Stimulated activated CD4-positive, alpha-beta T cell treated with anti-CD3 and anti-CD28 coated beads, TNF-alpha, amount 100 ng/mL, for 48 hours (primary cell): Measurements from ENCODE around the gene HEATR9.
"Not testable (repeated sequence)": the region's sequence is repeated elsewhere in the genome, so short reads cannot be mapped to it uniquely, and the experiment has no call there.

Source experiments
- DNase-seq, 3 donors: peaks; one replicate each; pipeline ENCODE4 v3.0.0-alpha.2; 2020; ENCODE audit warnings: low read depth in 3 of 3

HEATR9 gene, protein sequence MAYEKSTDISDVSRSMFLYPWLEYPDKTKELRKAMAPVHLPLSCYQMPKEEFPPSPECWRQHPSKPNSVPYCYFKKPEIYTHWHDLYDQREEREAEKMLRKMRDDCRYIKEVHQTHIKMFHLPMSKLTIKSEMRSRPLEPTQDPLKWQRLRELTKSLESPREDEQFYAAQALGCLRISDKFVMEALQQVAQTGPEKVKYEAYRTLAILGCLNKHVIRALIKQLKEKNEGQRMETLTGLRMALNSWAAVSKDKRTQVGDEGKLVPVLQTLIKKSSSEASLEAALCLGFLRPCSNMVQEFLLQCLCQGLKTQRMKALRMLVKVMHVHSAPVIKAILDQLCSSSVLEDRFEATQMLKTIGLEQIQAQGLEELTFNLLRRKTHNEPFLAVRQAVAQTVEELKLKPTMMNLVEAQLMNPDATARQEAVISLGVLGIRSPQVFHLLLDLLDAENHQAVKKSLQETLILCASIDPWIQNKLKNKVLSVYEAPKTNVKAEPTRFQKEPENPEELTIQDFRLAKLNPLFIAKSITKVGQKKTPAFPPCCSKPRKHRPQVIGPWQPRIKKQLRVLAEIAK

DNA sequence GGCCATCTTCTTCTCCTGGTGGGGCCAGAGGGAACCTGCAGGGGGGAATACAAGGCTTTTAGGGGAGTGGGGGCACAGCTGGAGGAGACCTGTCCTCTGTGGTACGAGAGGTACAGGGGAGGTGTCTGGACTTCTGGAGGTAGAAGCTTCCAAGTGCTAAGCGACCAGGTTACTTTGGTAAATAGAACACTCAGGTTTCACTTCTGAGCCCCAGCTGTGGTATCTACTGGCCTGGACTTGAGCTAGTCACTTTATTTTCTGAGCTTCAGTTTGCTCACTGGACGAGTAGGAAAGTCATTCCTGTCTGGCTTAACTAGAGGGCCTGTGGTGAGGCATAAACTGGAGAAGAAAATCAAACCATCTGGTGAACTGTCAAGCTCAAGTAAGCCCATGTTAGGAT is at the start of gene HEATR9:
Gene HEATR9, minus strand, starts transcription at position 155 of the 400 bp plus-strand sequence. Its CDS starts 149 bp downstream, at position 6.
- DNase-seq, result no peak

DNA sequence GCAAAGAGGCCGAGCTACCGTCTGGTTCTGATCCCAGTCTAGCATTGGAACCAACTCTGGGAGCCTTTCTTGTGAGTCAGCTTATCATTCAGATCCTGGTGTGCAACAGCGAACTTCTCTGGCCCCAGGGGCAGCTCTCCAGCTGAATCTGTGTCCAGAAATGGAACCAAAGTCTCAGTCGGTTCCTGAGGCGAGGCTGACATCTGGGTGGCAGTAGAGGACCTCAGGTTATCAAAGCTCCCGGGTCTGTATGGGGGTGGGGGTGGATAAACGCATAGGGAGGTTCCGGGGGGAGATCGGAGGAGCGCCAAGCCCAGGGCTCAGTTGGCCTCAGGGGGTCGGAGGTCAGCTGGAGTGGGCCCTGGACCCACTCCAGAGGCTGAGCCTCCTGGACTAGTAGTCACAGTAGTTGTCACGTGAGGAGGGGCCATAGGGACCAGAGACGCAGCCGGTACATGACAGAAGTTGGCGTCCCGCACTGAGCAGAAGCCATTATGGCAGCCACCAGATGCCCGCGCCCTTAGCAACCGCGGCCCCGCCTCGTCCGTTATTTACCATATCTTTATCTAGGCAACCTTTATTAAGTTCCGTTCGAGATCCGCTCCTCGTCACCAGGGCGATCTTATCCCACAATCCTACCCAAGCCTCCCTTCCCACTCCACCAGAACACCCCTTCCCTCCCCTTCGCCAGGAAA is 49.0 kb upstream of the HEATR9 start:
- DNase-seq, result no peak

DNA sequence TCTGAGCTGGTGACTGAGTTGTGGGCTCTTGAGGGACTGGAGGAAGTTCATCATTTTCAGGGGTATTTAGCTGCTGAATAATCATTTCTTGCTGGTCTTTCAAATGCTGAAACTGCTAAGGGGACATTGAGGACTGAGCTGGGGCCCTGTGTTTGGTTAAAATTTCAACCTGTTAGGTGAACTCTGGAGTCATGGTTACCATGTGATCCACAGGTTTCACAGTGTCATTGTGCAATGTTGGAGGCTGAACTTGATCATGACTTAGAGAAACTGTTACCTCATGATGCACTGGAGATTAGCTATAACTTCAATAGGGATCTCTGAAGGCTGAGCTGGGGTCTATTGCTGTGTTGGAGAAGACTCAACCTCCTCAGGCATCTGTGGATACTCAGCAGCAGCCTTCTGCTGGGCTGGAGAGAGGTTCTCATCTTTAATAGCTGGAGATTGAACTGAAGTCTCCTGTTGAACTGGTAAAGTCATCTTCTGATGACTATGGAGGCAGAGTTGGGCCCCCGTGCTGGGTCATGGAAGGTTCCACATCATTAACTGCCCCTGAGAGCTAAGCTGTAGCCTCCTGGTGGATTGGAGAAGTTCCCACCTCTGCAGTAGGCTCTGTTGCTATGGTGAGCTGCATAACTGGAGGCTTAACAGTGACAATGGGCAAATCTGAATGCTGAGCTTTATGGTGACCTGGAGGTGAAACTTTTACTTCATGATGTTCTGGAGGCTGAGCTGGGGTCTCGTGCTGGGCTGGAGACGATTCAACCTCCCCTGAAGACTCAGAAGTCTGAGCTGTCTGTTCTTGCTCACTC is 46.7 kb upstream of the HEATR9 start:
- DNase-seq, result no peak

DNA sequence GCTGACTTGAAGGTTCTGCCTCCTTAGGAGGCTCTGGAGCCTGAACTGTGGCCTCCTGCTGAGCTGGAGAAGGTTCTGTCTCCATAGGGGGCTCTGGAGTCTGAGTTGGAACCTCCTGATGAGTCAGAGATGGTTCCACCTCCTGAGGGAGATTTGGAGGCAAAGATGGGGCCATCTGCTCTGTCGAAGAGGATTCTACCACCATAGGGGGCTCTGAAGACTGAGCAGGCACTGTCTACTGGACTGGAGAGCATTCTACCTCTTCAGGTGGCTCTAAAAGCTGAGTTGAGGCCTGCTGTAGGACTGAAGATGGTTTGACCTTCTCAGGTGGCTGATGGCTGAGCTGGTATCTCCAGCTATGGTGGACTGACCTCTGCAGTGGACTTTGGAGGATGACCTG is 45.7 kb upstream of the HEATR9 start:
- no peak for DNase-seq

DNA sequence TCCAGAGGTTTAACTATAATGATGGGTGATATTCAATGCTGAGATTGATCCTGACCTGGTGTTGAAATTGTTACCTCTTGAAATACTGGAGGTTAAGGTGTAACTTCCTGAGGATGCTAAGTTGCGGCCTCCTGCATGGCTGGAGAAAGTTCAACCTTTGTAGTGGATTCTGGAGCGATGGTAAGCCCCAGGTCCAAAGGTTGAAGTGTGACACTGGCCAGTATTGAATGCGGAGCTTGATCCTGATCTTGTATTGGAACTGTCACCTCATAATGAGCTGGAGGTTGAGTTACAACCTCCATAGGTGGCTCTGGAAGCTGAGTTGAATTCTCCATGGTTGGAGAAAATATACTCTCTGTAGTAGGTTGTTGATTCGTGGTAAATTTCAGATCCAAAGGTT is 44.9 kb upstream of the HEATR9 start:
- DNase-seq, result no peak

DNA sequence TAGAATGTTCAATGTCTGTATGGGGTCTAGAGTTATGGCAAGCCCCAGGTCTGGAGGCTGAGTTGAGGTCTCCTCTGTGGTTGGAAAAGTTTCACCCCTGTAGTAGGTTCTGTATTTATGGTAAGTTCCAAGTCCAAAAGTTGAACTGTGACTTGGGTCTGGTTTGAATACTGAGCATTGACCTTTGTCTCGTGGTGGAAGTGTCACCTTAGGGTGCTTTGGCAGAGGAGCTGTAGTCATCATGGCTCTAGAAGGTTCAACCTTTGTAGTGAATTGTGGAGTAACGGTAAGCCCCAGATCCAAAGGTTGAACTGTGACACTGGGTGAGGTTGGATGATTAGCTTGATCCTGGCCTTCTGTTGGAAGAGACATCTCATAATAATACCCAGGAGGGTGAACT is 44.3 kb upstream of the HEATR9 start:
- DNase-seq, result no peak

DNA sequence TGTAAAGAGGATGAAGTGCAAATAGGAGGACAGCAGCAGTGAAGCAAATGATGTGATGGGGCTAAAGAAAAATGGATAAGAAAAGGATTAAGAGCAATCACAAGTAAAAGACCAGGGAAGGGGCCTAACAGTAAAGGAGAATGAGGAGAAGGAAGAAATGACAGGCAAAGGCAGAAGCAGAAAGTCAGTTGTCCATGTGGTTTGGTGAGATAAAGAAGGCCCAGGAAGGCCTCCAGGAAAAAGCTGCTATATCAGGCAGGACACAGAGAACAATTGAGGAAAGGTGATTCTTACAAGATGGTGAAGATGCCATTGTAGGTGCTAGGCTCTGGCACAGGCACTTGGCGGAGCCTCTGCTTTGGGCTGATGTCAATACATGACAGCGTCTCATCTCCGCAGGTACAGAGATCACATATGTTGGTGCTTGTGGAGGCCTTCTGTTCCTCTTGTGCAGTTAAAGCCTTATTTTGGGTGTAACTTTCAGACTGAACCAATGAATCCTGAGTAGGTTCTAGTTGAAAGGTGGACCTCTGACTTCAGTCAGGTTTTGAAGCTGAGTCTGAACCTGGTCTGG is 43.7 kb upstream of the HEATR9 start:
- no peak for DNase-seq

DNA sequence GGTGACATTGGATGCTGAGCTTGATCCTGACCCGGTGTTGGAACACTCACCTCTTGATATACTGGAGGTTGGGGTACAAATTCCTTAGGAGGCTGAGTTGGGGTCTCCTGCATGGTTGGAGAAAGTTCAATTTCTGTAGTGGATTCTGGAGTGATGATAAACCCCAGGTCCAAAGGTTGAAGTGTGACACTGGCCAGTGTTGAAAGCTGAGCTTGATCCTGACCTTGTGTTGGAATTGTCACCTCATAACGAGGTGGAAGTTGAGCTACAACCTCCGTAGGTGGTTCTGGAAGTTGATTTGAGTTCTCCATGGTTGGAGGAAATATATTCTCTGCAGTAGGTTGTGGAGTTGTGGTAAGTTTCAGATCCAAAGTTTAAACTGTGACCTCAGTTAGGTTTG is 40.7 kb upstream of the HEATR9 start:
- DNase-seq, result no peak

DNA sequence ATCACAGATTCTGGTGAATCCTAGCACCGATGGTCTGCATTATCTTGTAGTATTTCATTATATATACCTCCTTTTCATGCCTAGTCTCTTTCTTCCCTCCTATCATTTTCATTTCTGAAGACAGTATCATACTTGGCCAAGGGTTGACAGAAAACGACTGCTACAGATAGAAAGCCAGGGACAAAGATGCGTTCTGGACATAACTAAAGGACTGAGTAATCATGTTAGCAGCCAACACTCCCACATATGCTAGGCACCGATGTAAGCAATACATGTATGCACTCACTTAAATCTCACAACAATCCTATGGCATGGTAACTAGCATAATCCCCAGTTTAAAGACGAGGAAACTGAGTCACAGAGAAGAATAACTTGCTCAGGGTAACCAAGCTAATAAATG is 39.0 kb upstream of the HEATR9 start:
- no peak for DNase-seq

DNA sequence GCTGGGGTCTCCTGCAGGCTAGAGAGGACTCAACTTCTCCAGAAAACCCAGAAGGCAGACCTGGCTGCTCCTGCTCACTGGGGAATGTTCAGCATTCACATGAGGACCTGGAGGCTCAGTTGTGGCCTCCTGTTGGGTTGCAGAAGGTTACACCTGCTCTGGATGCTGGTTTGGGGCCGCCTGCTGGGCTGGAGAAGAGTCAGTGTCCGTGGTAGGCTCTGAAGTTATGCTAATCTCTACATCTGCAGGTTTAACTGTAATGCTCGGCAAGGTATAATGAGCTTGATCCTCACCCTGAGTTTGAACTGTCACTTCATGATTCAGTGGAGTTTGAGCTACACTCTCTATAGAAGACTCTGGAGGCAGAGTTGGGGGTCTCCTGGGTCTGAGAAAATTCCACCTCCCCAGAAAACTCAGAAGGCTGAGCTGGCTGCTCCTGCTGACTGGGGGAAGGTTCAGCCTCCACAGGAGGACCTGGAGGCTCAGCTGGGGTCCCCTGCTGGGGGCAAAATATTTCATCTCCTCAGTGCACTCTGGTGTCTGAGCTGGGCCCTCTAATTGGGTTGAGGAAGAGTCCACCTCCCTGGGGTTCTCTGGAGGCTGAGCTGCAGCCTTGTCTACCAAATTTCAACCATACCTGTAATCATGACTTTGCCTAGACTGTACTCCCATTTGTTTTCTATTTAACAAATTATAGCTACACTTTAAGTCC is 38.4 kb upstream of the HEATR9 start:
- DNase-seq, result no peak

DNA sequence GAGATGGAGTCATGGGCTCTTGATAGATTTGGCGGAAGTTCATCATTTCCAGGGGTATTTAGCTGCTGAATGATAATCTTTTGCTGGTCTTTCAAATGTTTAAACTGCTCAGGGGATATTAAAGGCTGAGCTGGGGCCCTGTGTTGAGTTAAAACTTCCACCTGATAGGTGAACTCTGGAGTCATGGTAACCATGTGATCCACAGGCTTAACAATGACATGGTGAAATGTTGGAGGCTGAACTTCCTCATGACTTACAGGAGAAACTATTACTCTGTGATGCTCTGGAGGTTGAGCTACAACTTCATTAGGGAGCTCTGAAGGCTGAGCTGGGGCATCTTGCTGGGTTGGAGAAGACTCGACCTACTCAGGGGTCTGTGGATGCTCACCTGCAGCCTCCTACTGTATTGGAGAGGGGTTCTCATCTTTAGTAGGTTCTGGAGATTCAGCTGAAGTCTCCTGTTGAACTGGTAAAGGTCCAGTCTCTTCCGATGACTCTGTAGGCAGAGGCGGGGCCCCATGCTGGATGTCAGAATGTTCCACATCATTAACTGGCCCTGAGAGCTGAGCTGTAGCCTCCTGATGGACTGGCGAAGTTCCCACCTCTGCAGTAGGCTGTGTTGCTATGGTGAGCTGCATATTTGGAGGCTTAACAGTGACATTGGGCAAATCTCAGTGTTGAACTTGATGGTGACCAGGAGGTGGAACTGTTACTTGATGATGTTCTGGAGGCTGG is 37.7 kb upstream of the HEATR9 start:
- no peak for DNase-seq

DNA sequence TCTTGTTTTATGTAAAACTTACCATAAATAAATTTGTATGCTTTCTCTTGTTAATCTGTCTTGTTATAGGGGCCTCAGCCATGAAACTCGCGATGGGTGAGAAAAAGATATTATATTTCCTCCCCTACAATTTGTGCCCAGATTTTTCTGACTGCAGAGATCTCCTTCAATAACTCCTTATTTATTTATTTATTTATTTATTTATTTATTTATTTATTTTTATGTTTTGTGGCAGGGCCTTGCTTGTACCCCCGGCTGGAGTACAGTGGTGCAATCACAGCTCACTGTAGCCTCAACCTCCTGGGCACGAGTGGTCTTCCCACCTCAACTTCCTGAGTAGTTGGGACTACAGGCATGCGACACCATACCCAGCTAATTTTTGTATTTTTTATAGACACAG is 34.8 kb upstream of the HEATR9 start:
- DNase-seq, result no peak

DNA sequence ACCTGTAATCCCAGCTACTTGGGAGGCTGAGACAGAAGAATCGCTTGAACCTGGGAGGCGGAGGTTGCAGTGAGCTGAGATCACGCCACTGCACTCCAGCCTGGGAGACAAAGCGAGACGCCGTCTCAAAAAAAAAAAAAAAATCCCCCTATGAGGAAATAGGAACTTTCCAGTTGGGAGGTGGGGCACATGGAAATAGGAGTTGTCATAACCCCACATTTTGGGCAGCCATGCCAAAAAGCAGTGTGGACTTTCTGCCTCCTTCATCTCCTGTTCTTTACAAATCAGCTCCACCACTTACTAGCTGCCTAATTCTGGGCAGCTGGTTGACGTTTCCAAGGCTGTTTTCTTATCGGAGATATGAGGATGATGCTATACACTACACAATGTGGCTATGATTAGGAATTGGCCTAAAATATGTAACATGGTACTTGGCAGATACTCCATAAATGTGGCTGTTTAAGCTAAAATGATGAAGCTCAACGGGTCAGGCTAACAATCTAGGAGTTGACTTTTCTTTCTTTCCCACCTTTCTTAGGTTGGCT is 33.0 kb upstream of the HEATR9 start:
- DNase-seq, result no peak

DNA sequence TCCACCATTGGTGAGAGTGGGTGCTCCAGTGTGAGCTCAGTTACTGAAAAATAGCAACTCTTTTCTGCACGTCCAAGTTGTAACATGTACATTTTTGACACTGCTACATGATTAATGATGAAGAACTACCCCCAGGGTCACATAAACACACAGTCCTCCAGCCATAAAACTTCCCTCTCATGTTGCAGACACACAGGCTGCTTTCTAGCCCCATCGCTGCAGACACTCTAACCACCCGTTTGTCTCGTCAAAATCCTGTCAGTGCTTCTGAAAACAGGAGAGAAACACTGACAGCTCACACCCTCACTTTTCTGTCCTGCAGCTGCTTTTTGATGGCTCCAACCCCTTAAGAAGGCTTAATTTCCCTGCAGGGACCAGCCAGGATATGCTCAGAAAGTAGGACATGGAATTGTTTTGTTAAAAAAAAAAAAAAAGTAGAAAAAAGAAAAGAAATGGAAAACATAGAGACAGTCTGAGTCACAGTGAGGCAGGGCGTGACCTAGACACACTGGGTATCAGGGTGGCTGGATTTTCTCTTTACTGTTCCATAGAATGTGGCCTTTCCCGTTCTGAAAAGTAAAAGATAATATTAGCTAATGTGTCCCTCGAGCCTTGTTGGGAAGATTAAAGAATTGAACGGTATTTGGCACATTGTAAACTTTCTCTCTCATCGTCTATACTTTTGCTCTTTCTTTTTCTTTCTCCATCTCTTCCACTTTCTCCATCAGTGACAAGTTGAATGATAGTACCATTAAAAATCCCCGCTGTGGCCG is 32.2 kb upstream of the HEATR9 start:
- no peak for DNase-seq

DNA sequence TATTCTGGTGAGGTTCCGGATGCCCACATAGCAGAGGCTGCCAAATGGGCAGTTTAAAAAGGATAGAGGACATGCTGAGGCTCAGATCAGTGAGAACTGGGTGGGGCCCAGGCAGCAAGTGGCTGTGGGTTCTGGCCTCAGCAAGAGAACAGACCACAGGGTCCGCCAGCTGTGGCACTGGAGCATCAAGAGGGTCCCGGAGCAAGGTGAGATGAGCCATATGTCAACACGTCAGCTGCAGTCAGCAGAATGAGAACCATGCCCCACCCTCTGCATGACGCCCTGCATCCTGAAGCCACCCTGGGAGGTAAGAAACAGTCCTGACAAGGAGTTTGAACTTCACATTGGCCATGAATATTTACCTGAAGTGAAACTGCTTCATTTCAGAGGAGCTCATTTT is 31.6 kb upstream of the HEATR9 start:
- no peak for DNase-seq

DNA sequence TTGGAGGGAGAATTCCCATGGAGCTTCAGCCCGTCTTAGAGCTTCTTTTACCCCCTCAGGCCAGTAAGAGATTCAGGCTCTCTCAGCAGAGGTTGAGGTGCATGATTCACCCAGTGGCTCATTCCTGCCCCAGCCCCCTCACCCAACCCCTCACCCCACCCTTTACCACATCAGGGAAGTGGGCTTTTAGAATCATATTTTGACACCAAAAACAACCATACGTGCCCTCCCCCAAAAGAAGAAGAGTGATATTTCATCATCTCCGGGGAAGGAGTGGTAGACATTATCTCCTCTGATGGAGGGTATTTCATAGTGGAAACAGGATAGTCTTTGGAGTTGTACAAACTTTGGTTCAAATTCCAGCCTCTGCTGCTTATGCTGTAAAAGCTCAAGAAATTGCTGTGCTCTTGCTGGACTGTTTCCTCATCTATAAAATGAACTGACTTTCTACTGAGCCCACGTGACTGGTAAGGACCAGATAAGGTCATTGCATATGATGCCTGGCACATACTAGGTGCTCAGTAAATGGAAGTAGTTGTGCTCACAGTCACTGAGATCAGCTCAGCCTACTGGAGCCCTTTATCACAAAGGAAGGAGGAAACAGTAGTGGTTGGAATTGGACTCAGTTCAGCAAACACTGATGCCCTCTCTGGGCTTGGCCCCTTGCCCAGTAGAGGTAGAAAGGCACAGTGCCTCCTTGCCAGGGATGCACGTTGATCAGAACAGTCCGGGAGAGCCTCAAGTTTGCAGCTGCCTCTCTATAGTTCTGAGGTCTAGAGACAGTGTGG is 29.8 kb upstream of the HEATR9 start:
- peak in 1 of 3 donors; percentile 22 for DNase-seq

DNA sequence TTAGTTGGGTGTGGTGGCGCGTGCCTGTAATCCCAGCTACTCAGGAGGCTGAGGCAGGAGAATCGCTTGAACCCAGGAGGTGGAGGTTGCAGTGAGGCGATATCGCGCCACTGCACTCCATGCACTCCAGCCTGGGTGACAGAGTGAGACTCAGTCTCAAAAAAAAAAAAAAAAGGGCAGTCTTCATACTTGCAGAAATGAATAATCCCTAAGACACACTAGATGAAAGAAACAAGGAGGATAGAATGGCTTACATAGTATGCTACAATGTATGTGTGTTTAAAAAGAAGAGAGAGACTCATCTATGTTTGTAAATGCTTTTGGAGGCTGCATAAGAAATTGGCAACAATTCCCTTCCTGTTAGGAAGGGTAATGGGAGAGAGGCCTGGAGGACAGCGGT is 29.1 kb upstream of the HEATR9 start:
- DNase-seq, result not testable (repeated sequence)
